GM19328 (cell line): ENCODE results near the gene WIPF2.
"Not testable (repeated sequence)": the region's sequence is repeated elsewhere in the genome, so short reads cannot be mapped to it uniquely, and the experiment has no call there.

ENCODE experiments used
- ATAC-seq: cut with Tn5 transposase; IDR thresholded peaks from one replicate; pipeline ENCODE4 v1.9.1; 2021; ENCODE audit warnings: mild to moderate bottlenecking, moderate library complexity; ENCODE audit not compliant: unreplicated experiment

Gene WIPF2

GRCh38 chr17:40293363-40293762, 74.3 kb downstream of the WIPF2 start:
- ATAC-seq = no peak

DNA sequence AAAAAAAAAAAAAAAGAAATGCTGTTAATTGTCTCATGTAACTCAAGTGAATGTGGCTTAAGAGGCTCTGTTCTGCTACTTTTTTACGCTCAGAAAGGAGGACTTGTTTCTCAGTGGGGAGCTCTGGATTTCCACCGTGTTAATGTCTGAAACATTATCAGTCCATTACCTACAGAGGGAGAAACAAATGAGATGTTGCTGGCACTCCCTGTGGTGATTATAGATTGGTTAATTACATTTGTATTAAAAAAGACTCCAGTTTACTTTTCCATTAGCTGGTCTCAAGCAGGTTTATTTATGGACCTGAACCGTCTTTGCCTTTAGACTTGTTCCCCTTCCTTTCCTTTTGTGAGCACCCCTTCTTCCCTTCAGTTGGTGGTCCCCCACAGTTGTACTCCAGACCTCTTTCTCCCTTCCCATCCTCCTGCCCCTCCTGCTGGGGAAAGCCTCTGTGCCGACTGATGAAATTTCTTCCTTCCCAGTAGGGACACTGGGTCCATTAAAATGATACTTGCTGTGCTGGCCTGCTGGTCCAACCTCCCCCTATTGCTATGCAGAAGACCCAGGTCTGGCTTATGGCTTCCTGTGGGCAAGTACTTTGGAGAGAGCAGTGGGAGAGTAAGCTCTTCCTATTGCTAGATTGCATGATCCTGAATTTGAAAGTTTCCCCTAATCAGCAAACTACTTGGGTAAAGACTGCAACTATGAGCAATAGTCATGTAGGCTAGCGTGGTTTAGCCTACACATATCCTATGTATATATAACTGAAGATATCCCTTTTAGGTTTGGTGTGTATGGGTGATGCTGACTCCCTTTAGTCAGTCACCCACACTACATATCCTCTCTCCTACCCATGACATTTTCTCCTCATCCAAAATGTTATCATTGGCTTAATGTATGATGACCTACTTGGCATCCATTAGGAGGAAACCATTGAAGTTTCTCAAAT, 76.7 kb downstream of the WIPF2 start:
- ATAC-seq = no peak

DNA sequence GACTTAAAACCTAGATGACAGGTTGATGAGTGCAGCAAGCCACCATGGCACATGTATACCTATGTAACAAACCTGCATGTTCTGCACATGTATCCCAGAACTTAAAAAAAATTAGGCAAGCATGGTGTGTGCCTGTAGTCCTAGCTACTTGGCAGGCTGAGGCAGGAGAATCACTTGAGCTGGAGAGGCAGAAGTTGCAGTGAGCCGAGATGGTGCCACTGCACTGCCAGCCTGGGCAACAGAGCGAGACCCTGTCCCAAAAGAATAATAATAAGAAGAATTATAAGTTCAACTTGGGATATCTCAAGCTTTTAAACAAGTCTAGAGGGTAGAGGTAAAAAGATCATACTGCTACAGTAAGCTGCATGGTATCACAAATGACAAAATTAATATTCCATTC, 78.4 kb downstream of the WIPF2 start:
- ATAC-seq = no peak

GRCh38 chr17:40298726-40299125, 79.6 kb downstream of the WIPF2 start:
- ATAC-seq = no peak

GRCh38 chr17:40299159-40299757, 80.2 kb downstream of the WIPF2 start:
- ATAC-seq = not testable (repeated sequence)

- no peak for ATAC-seq
Observed at GRCh38 chr17:40301315-40301714, 82.2 kb downstream of the WIPF2 start.

DNA sequence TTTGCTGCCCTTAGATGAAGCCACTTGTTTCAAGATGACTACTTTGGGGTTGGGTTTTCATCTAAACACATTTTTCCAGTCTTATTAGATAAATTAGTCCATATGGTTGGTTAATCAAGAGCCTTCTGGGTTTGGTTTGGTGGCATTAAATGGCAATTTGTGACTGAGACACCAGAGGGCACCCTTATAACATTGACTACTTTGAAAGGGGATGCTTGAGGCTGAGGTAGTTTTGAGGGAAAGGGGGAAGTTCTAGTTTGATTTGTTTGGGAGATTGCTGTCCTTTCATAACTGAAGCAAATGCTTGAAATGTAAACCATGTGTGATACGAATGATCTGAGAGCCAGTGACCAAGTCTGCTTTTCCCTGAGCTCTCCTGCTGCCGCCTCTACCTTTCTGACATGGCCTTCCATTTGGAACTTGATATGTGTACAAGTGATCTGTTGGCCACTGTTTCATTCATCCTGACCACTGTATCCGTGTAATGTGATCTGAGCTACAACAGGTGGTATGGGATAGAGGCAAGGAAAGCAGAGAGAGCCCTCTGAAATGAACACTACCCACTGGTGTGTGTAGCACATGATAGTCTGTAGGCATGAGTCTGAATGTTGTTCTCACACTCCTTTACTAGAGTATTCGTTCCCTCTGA, 84.0 kb downstream of the WIPF2 start:
- ATAC-seq = no peak

- no peak for ATAC-seq
Observed at GRCh38 chr17:40303708-40304551, 84.8 kb downstream of the WIPF2 start.

DNA sequence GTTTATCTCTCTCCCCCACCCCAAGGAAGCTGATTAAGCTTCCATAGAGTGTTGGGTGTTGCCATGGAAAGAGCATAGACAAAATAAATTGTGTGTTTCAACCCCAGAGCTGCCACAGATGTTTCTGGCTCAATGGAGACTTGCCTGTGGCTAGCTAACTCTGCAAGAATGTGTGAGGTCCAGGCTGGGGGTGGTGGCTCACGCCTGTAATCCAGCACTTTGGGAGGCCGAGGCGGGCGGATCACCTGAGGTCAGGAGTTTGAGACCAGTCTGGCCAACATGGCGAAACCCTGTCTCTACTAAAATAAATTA, 85.4 kb downstream of the WIPF2 start:
- ATAC-seq = not testable (repeated sequence)

DNA sequence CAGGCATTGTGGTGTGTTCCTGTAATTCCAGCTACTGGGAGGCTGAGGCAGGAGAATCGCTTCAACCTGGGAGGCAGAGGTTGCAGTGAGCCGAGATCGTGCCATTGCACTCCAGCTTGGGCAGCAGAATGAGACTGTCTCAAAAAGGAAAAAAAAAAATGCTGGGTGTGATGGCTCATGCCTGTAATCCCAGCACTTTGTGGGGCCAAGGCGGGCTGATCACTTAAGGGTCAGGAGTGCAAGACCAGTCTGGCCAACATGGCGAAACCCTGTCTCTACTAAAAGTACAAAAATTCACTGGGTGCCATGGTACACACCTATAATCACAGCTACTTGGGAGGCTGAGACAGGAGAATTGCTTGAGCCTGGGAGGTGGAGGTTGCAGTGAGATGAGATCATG, 85.8 kb downstream of the WIPF2 start:
- not testable (repeated sequence) for ATAC-seq

DNA sequence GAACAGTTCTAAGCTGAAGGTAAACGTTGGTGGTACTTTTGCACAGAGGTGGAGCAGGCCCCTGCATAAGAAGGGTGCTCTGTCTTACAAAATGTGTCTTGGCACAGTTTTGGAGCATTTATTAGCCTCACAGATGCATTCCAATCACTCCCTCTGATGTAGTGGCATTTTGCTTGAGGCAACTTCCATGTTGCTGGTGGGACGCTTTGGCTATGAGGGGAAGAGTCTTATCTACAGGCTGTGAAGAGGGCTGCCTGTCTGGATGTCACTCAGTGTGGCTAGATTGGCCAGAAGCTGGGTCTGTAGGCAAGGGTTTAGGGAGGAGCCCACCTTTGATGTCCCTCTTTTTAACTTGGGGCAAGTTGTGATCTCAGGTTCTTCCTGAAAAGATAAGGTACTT, 87.3 kb downstream of the WIPF2 start:
- ATAC-seq = no peak

- ATAC-seq = no peak
Observed at GRCh38 chr17:40307001-40307730, 88.1 kb downstream of the WIPF2 start.

GRCh38 chr17:40307740-40308239, 88.7 kb downstream of the WIPF2 start:
- ATAC-seq = no peak

DNA sequence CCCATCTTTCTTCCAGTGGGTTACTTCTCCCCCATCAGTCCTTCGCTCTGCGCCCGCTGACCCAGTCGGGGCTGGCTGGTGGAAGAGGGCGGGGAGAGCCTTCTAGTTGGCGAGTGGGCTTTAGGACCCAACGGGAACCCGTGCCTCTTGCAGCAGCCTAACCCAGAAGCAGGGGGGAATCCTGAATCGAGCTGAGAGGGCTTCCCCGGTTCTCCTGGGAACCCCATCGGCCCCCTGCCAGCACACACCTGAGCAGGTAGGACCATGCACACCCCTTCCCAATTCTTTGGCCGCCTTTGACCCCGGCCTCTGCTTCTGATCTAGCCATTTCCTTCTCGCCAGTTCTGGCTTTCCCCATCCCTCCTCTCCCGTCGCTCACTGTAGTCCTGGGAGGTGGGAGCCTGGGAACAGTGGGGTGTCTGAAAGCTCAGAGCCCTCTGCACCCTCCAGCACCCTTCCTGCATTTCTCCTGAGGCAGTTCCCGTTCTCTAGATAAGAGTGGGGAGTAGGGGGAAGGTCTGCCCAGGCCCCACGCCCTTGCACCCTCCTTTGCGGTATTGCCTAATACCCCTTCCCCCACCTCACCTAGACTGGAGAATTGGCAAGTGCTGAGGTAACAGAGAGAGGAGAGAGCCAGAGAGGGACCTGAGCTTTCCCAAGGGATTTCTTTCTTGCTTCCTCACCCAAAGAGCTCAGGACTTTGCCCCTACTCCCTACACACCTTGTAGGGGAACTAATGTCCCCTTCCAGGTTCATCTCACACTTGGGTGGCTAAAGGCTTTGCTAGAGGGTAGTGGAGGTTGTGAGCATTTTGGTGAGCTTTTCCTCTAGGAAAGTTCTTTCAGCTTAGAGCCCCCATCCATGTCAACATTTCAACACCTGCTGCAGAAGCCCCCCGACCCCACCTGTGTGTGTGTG, 90.2 kb downstream of the WIPF2 start, which contains the start of gene RARA:
RARA (plus strand) TSS at position 150 of the 918 bp plus-strand sequence. CDS start 22,039 bp downstream, outside the sequence.
- no peak for ATAC-seq

DNA sequence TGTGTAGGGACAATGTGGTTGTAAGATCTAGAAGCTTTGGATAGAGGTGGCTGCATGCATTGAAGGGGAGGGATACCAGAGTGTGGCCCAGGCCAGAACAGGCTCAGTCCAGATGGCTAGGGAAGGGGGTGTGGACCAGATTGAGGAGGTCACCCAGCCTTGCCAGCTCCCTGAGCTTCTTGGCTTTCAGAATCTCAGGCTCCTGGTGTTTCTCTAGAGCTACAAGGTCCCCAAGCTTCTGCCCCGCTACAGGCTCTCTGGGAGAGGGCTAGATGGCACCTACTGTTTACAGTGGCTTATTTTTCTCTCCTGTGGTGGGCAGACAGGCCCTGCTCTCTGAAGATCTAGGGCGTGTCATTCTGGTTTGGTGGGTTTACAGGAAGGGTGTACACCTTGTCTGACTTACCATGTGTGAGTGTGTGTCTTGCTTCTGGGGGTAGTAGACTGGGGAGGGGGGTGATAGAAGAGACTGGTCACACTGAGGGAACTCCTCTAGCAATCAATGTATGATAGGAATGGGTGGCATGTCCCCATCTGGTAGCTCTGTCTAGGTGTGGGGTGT, 90.9 kb downstream of the WIPF2 start:
- ATAC-seq = no peak

- no peak for ATAC-seq
Observed at GRCh38 chr17:40310882-40311391, 91.8 kb downstream of the WIPF2 start.

GRCh38 chr17:40311575-40311974, 92.5 kb downstream of the WIPF2 start:
- ATAC-seq = no peak

- no peak for ATAC-seq
Observed at GRCh38 chr17:40312131-40312731, 93.1 kb downstream of the WIPF2 start.
